C4-2B (cell line): ENCODE results near the gene NEUROG1.

Experiments used
- CTCF ChIP-seq: fragments of 450-650 bp; conservative IDR thresholded peaks from 2 replicates; pipeline ENCODE4 v1.5.1; 2017; ENCODE audit warnings: mild to moderate bottlenecking
- ZFX ChIP-seq: fragments of 450-650 bp; IDR thresholded peaks from 2 replicates; pipeline ENCODE4 v1.6.1; 2017

- TF ChIP-seq CTCF (no peak), ZFX (no peak)
Observed at GRCh38 chr5:135537745-135538144, 2.0 kb upstream of the NEUROG1 start.
